ENCODE data around the gene GREM1.

DNA sequence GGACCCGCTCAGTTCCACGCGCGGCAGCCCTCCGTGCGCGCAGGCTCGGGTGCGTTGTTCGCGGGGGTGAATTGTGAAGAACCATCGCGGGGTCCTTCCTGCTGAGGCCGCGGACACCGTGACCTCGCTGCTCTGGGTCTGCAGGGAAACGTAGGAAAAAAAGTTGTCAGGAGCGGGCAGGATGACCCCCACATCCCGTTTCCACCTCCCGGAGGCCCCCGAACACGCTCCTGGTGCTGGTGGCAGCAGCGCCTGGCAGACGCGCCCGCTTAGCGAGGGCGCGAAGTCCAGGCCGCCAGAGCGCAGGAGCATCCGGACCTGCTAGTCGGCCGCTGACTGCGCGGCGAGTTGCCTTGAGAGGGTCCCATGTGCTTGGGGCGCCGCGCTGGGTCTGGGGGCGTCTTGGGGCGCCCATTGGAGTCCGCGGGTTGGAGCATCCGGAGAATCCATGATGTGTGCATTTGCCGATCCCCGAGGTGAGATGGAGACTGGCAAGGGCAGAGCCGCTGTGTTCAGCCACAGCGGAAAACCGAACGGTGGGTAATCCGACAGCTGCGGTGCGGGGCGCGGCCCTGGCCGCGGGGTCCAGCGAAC is 520 bp downstream of the GREM1 start:
- TF ChIP-seq, protein P1, sequence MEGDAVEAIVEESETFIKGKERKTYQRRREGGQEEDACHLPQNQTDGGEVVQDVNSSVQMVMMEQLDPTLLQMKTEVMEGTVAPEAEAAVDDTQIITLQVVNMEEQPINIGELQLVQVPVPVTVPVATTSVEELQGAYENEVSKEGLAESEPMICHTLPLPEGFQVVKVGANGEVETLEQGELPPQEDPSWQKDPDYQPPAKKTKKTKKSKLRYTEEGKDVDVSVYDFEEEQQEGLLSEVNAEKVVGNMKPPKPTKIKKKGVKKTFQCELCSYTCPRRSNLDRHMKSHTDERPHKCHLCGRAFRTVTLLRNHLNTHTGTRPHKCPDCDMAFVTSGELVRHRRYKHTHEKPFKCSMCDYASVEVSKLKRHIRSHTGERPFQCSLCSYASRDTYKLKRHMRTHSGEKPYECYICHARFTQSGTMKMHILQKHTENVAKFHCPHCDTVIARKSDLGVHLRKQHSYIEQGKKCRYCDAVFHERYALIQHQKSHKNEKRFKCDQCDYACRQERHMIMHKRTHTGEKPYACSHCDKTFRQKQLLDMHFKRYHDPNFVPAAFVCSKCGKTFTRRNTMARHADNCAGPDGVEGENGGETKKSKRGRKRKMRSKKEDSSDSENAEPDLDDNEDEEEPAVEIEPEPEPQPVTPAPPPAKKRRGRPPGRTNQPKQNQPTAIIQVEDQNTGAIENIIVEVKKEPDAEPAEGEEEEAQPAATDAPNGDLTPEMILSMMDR (conservative IDR thresholded peaks at IDR 0.05; ENCODE audit: low read length): no peak
- no peak for TF ChIP-seq EZH2phosphoT487 (IDR thresholded peaks at IDR 0.05; ENCODE audit: borderline replicate concordance)

Data from Loucy (cell line).